Measurements from ENCODE around the gene MALAT1. TPM values are rescaled to one million over a fixed set of nuclear protein-coding genes. Genes with fewer than 3 reads are reported as not detected.

MALAT1 gene
- polyA plus RNA-seq, 4 donors: 155 to 454 (median 226) TPM

GRCh38 chr11:65525546-65526480 is 27.0 kb downstream of the MALAT1 start:
- Histone ChIP-seq H3K27ac (ENCODE audit: low read depth in 1 of 3, low read length in 2 of 3) (peak overlapping the region in 1 of 3 donors; percentile 89), H3K4me1 (ENCODE audit: control insufficient read depth in 3 of 3, insufficient read depth in 2 of 3, low read depth in 1 of 3, low read length in 2 of 3) (peaks cover 0 to 36% (median 0%) of the 10 kb centered on the region in 3 donors), H3K36me3 (ENCODE audit: control insufficient read depth in 3 of 3, insufficient read depth in 2 of 3, low read depth in 1 of 3, low read length in 3 of 3) (peaks cover 0 to 53% (median 2%) of the 10 kb centered on the region in 3 donors), H3K4me3 (ENCODE audit: low read depth in 1 of 3, low read length in 3 of 3) (peak overlapping the region; percentile 73 to 98 (median 88)), H3K9me3 (ENCODE audit: control insufficient read depth in 2 of 2, insufficient read depth in 1 of 2, low read depth in 1 of 2, low read length in 1 of 2) (no peaks in the 10 kb centered on the region), H3K27me3 (ENCODE audit: control insufficient read depth in 3 of 3, insufficient read depth in 3 of 3, low read length in 3 of 3) (no peaks in the 10 kb centered on the region)
- DNase-seq (no peak), FAIRE-seq (no peak)
- 45 to 47% (median 45%) methylated on average over 29 to 31 of the region's 31 CpGs for WGBS, 3 donors

- Histone ChIP-seq H3K27ac (ENCODE audit: low read depth in 1 of 3, low read length in 2 of 3) (no peak overlapping the region), H3K9me3 (ENCODE audit: control insufficient read depth in 2 of 2, insufficient read depth in 1 of 2, low read depth in 1 of 2, low read length in 1 of 2) (no peaks in the 10 kb centered on the region), H3K4me3 (ENCODE audit: low read depth in 1 of 3, low read length in 3 of 3) (no peak overlapping the region), H3K27me3 (ENCODE audit: control insufficient read depth in 3 of 3, insufficient read depth in 3 of 3, low read length in 3 of 3) (no peaks in the 10 kb centered on the region), H3K36me3 (ENCODE audit: control insufficient read depth in 3 of 3, insufficient read depth in 2 of 3, low read depth in 1 of 3, low read length in 3 of 3) (peaks cover 0 to 62% (median 11%) of the 10 kb centered on the region in 3 donors), H3K4me1 (ENCODE audit: control insufficient read depth in 3 of 3, insufficient read depth in 2 of 3, low read depth in 1 of 3, low read length in 2 of 3) (peaks cover 0 to 35% (median 0%) of the 10 kb centered on the region in 3 donors)
- DNase-seq (no peak), FAIRE-seq (no peak)
- WGBS, 3 donors: 94 to 97% (median 94%) methylated on average over 8 of the region's 8 CpGs
Observed at GRCh38 chr11:65526744-65527143, 27.9 kb downstream of the MALAT1 start.

DNA sequence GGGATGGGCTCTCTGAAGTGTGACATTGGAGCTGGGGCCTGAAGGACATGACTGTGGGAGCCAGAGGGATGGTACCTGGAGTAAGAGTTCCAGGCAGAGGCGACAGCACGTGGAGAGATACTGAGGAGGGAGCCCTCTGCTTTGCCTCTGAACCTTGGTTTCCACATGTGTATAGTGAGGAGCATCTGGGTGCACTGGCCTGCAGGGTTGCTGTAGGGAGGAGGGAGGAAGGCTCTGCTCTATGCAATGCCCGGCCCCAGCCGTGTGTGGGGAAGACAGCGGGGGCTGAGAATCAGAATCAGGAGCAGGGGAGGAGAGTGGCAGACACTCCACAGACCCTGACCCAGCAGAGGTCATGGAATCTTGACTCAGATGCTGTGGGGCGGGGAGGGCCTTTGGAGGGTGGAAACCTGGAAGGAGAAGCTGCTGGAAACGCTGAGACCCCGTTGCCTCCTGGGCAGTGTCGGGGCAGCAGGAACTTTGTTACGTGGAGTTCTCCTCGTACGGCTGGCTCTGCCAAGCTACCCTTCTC is 30.0 kb downstream of the MALAT1 start:
- WGBS, 3 donors: 91 to 93% (median 92%) methylated on average over 9 to 12 of the region's 12 CpGs
- no peak for FAIRE-seq
- no peak for DNase-seq
- Histone ChIP-seq H3K4me1 (ENCODE audit: control insufficient read depth in 3 of 3, insufficient read depth in 2 of 3, low read depth in 1 of 3, low read length in 2 of 3) (peaks cover 0 to 16% (median 0%) of the 10 kb centered on the region in 3 donors), H3K27ac (ENCODE audit: low read depth in 1 of 3, low read length in 2 of 3) (no peak overlapping the region), H3K36me3 (ENCODE audit: control insufficient read depth in 3 of 3, insufficient read depth in 2 of 3, low read depth in 1 of 3, low read length in 3 of 3) (peaks cover 2 to 81% (median 11%) of the 10 kb centered on the region in 3 donors), H3K27me3 (ENCODE audit: control insufficient read depth in 3 of 3, insufficient read depth in 3 of 3, low read length in 3 of 3) (no peaks in the 10 kb centered on the region), H3K9me3 (ENCODE audit: control insufficient read depth in 2 of 2, insufficient read depth in 1 of 2, low read depth in 1 of 2, low read length in 1 of 2) (no peaks in the 10 kb centered on the region), H3K4me3 (ENCODE audit: low read depth in 1 of 3, low read length in 3 of 3) (no peak overlapping the region)

DNA sequence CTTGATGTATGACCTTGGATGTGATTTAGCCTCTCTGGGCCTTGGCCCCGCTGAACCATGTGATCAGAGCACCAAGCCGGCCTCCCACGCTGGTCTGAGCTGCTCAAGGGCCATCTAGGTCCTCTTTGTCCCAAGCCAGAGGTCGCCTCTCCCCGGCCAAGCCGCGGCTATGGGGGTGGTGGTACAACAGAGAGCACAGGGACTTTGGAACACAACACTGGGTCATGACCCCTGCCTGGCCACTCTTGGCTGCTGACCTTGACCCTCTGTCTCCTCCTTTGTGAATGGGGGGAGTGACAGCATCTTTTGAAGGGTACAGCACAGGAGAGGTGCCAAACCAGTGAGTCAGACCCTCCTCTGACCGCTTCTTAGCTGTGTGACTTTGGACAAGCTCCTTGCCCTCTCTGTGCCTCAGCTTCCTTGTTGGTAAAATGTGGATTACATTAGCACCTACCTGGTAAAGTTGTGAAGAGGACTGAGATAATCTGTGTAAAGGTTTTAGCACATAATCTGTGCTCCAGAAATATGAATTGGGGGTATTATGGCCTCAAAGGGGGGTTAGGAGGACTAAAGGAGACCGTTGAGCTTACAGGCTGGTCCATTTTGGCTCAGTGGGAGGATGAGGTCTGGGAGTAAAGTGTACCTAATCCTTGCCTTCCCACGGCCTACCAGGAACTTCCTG is 30.8 kb downstream of the MALAT1 start:
- DNase-seq (no peak), FAIRE-seq (no peak)
- H3K4me1 ChIP-seq (ENCODE audit: control insufficient read depth in 3 of 3, insufficient read depth in 2 of 3, low read depth in 1 of 3, low read length in 2 of 3): peaks cover 0 to 9% (median 0%) of the 10 kb centered on the region in 3 donors
- 84 to 87% (median 86%) methylated on average over 10 of the region's 10 CpGs for WGBS, 3 donors
- H3K27me3 ChIP-seq (ENCODE audit: control insufficient read depth in 3 of 3, insufficient read depth in 3 of 3, low read length in 3 of 3): no peaks in the 10 kb centered on the region
- no peaks in the 10 kb centered on the region for H3K9me3 ChIP-seq (ENCODE audit: control insufficient read depth in 2 of 2, insufficient read depth in 1 of 2, low read depth in 1 of 2, low read length in 1 of 2)
- peaks cover 2 to 85% (median 11%) of the 10 kb centered on the region in 3 donors for H3K36me3 ChIP-seq (ENCODE audit: control insufficient read depth in 3 of 3, insufficient read depth in 2 of 3, low read depth in 1 of 3, low read length in 3 of 3)
- no peak overlapping the region for H3K27ac ChIP-seq (ENCODE audit: low read depth in 1 of 3, low read length in 2 of 3)
- H3K4me3 ChIP-seq (ENCODE audit: low read depth in 1 of 3, low read length in 3 of 3): no peak overlapping the region

DNA sequence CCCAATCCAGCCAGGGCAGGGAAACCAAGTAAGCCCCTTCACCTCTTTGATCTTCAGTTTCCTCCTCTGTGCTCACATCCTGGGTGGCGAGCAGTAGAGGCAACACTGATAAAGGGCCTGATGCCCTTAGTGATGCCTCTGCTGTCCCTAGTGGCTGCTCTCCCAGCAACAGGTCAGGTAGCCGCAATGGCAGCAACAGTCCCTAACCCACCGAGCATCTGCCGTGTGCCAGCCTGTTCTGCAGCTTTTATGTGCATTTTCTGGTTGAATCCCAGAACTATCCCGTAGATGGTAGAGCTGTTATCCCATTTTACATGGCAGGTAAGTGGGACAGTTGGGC is 31.3 kb downstream of the MALAT1 start:
- Histone ChIP-seq H3K27me3 (ENCODE audit: control insufficient read depth in 3 of 3, insufficient read depth in 3 of 3, low read length in 3 of 3) (no peaks in the 10 kb centered on the region), H3K4me1 (ENCODE audit: control insufficient read depth in 3 of 3, insufficient read depth in 2 of 3, low read depth in 1 of 3, low read length in 2 of 3) (peaks cover 0 to 9% (median 0%) of the 10 kb centered on the region in 3 donors), H3K36me3 (ENCODE audit: control insufficient read depth in 3 of 3, insufficient read depth in 2 of 3, low read depth in 1 of 3, low read length in 3 of 3) (peaks cover 5 to 90% (median 11%) of the 10 kb centered on the region in 3 donors), H3K27ac (ENCODE audit: low read depth in 1 of 3, low read length in 2 of 3) (no peak overlapping the region), H3K9me3 (ENCODE audit: control insufficient read depth in 2 of 2, insufficient read depth in 1 of 2, low read depth in 1 of 2, low read length in 1 of 2) (no peaks in the 10 kb centered on the region), H3K4me3 (ENCODE audit: low read depth in 1 of 3, low read length in 3 of 3) (no peak overlapping the region)
- WGBS, 3 donors: 83 to 87% (median 87%) methylated on average over 5 of the region's 5 CpGs
- FAIRE-seq: no peak
- DNase-seq: no peak

DNA sequence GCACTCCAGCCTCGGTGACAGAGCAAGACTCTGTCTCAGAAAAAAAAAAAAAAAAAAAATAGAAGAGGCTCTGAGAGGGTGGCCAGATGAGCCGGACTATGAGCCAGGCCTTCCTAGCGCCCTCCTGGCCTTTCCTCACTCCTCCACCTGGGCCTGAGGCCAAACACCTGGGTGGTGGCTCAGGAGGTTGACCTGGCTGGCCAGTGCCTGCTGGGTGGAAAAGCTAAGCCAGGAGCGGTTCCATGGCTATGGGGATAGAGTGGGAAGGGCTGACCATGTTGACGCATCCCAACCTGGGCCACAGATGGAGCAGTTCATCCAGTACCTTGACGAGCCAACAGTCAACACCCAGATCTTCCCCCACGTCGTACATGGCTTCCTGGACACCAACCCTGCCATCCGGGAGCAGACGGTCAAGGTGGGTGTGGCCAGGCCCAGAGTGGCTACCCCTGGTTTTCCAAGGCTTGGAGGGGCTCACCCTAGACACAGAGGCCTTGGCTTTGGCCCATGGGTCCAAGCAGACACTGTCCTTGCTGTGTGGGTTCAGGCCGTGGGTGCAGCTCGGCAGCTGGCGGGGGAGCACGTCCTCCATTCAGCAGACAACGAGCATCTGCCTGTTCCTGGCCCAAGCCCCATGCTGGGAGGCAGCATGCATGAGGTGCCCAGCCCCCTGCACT is 33.7 kb downstream of the MALAT1 start:
- FAIRE-seq: no peak
- H3K27ac ChIP-seq (ENCODE audit: low read depth in 1 of 3, low read length in 2 of 3): no peak overlapping the region
- DNase-seq: no peak

GRCh38 chr11:65535102-65535501 is 36.3 kb downstream of the MALAT1 start:
- Histone ChIP-seq H3K4me1 (ENCODE audit: control insufficient read depth in 3 of 3, insufficient read depth in 2 of 3, low read depth in 1 of 3, low read length in 2 of 3) (peaks cover 0 to 10% (median 0%) of the 10 kb centered on the region in 3 donors), H3K36me3 (ENCODE audit: control insufficient read depth in 3 of 3, insufficient read depth in 2 of 3, low read depth in 1 of 3, low read length in 3 of 3) (peaks cover 10 to 87% (median 11%) of the 10 kb centered on the region in 3 donors), H3K27ac (ENCODE audit: low read depth in 1 of 3, low read length in 2 of 3) (no peak overlapping the region), H3K27me3 (ENCODE audit: control insufficient read depth in 3 of 3, insufficient read depth in 3 of 3, low read length in 3 of 3) (no peaks in the 10 kb centered on the region), H3K4me3 (ENCODE audit: low read depth in 1 of 3, low read length in 3 of 3) (no peak overlapping the region), H3K9me3 (ENCODE audit: control insufficient read depth in 2 of 2, insufficient read depth in 1 of 2, low read depth in 1 of 2, low read length in 1 of 2) (no peaks in the 10 kb centered on the region)
- WGBS, 3 donors: 88 to 91% (median 90%) methylated on average over 9 of the region's 9 CpGs
- DNase-seq (no peak), FAIRE-seq (no peak)

More for the DNA sequence above, 33.7 kb downstream of the MALAT1 start:
- H3K4me3 ChIP-seq (ENCODE audit: low read depth in 1 of 3, low read length in 3 of 3): no peak overlapping the region
- no peaks in the 10 kb centered on the region for H3K27me3 ChIP-seq (ENCODE audit: control insufficient read depth in 3 of 3, insufficient read depth in 3 of 3, low read length in 3 of 3)
- no peaks in the 10 kb centered on the region for H3K9me3 ChIP-seq (ENCODE audit: control insufficient read depth in 2 of 2, insufficient read depth in 1 of 2, low read depth in 1 of 2, low read length in 1 of 2)
- H3K4me1 ChIP-seq (ENCODE audit: control insufficient read depth in 3 of 3, insufficient read depth in 2 of 3, low read depth in 1 of 3, low read length in 2 of 3): no peaks in the 10 kb centered on the region
- 87 to 91% (median 87%) methylated on average over 14 to 15 of the region's 15 CpGs for WGBS, 3 donors
- peaks cover 9 to 93% (median 11%) of the 10 kb centered on the region in 3 donors for H3K36me3 ChIP-seq (ENCODE audit: control insufficient read depth in 3 of 3, insufficient read depth in 2 of 3, low read depth in 1 of 3, low read length in 3 of 3)
